Heart right ventricle (tissue), 16 donors: ENCODE data around the gene KCNC1. TPM values are rescaled to one million over a fixed set of nuclear protein-coding genes. Genes with fewer than 3 reads are reported as not detected.

ENCODE experiments used
- ATAC-seq, 8 donors: fragments of 200-7000 bp; cut with Tn5 transposase; one replicate each; pipeline ENCODE4 v1.9.1; 2020; ENCODE audit warnings: mild to moderate bottlenecking in 8 of 8, moderate library complexity in 8 of 8, moderate number of reproducible peaks in 1 of 8
- DNase-seq, 2 donors: peaks; one replicate each; pipeline ENCODE4 v3.0.0-alpha.2; 2020
- H3K27ac ChIP-seq, 10 donors: fragments of 200-600 bp; sonication (generic) in 2 of 10; one replicate each; pipeline versions ENCODE4 v1.5.0 to v1.8.0; 2020 to 2022; ENCODE audit warnings: mild to moderate bottlenecking in 3 of 10
- H3K27me3 ChIP-seq, 7 donors: fragments of 200-600 bp; one replicate each; pipeline ENCODE4 v1.8.0; 2021 to 2022; ENCODE audit warnings: mild to moderate bottlenecking in 2 of 7
- H3K36me3 ChIP-seq, 9 donors: fragments of 200-600 bp; sonication (generic) in 1 of 9; one replicate each; pipeline versions ENCODE4 v1.5.0 to v1.8.0; 2020 to 2022; ENCODE audit warnings: mild to moderate bottlenecking in 2 of 9
- H3K4me1 ChIP-seq, 9 donors: fragments of 200-600 bp; sonication (generic) in 1 of 9; one replicate each; pipeline versions ENCODE4 v1.5.0 to v1.8.0; 2020 to 2022; ENCODE audit warnings: mild to moderate bottlenecking in 4 of 9
- H3K4me3 ChIP-seq, 10 donors: fragments of 200-600 bp; sonication (generic) in 2 of 10; one replicate each; pipeline versions ENCODE4 v1.5.0 to v1.8.0; 2020 to 2022; ENCODE audit warnings: mild to moderate bottlenecking in 7 of 10, moderate library complexity in 2 of 10
- H3K9me3 ChIP-seq, 11 donors: fragments of 200-600 bp in 10 of 11; sonication (generic) in 2 of 11; one replicate each; pipeline versions ENCODE4 v1.5.0 to v1.8.0; 2013 to 2022; ENCODE audit warnings: mild to moderate bottlenecking in 2 of 11, control low read depth in 1 of 11, moderate library complexity in 1 of 11
- CTCF ChIP-seq, 9 donors: fragments of 200-600 bp; sonication (generic) in 2 of 9; IDR thresholded peaks; one replicate each; pipeline versions ENCODE4 v1.5.0 to v1.8.0; 2021 to 2022; ENCODE audit warnings: antibody characterized with exemption in 9 of 9, mild to moderate bottlenecking in 5 of 9, moderate library complexity in 1 of 9
- WGBS, 2 donors: extraction: QIAGEN DNeasy Blood & Tissue Kit; methylation state at CpG; one replicate each; pipeline ENCODE4 v1.1.7; 2013; ENCODE audit warnings: inconsistent platforms in 1 of 2; 5-methylcytosine and 5-hydroxymethylcytosine counted together
- intact Hi-C, 10 donors: fragments of 100-400 bp; cut with DNase I; formaldehyde crosslinking; loops; one replicate each; pipeline versions ENCODE4 v1.11.1 to v1.14.2; 2022
- polyA plus RNA-seq, 2 donors: library from polyadenylated mRNA; stranded (reverse); fragments of 200-250 nt; gene quantifications; one replicate each; pipeline ENCODE4 v1.2.3, GENCODE V29; 2013
- total RNA-seq, 10 donors: library from RNA; stranded (reverse); fragmentation: NEBNext Ultra II Directional in 3 of 10; extraction: Animal tissue kit (Norgen Biotek cat#: 25700) in 3 of 10; gene quantifications; one replicate each; pipeline versions ENCODE4 v1.2.1 to v1.2.4, GENCODE V29; 2021 to 2023
- donor health status: Arrhythmogenic right ventricular cardiomyopathy.
- donor health status: ischemic (EF 13 %, LVEDD 7.1; RV severe dilation, severe dysfunction).
- donor health status: healthy with polysubstance abuse.
- donor health status: DM: no; HTN: yes; CAD: no.
- donor health status: DM: no; HTN: no; CAD: no.
- donor health status: ischemic (EF 25% LVEDD 6.9; RV normal size, moderate dysfunction).
- donor health status: ischemic (EF 25% LVEDD 5.7; RV mildly dilated, moderate dysfunction).
- donor health status: healthy.
- donor health status: DM: yes; HTN: yes; CAD: no.
- donor health status: Ischemic cardiomyopathy.
- donor health status: ischemic (EF 35%, LVEDD 5.7; RV mildly dilated, moderate dysfunction).
- donor health status: nonischemic (EF 11% LVEDD 7.7; RV severe dilation, severe dysfunction).
- donor health status: DM: yes; HTN: yes; CAD: no.
- donor health status: PGD.
- donor health status: ischemic (EF 29% LVEDD 5.4; RV normal size, mild dysfunction).
- donor health status: nonischemic (EF 23%, LVEDD 6.1; RV moderate dilation, normal function).

KCNC1 gene
- total and polyA plus RNA-seq, 12 donors: 0.04 to 0.09 (median 0.06) TPM; not detected in 8

GRCh38 chr11:17721242-17721999 lies 13.2 kb upstream of the KCNC1 start:
- ATAC-seq: peak in 1 of 8 donors; percentile 37
- H3K27me3 ChIP-seq: peaks cover 25 to 90% (median 84%) of the 10 kb centered on the region in 7 donors
- H3K36me3 ChIP-seq: no peaks in the 10 kb centered on the region
- peaks cover 0 to 32% (median 18%) of the 10 kb centered on the region in 9 donors for H3K4me1 ChIP-seq
- no peak overlapping the region for H3K4me3 ChIP-seq
- H3K9me3 ChIP-seq: no peaks in the 10 kb centered on the region
- WGBS, 2 donors: 6 to 7% methylated on average over 56 of the region's 56 CpGs
- no peak overlapping the region for H3K27ac ChIP-seq
- intact Hi-C loops: loop anchor here in 5 of 10 donors (2.0 to 10.0 kb wide), 4 partner anchors 117 to 127 kb away; no protein-coding TSS in a partner anchor
- no peak for TF ChIP-seq CTCF (IDR thresholded peaks at IDR 0.05)
- DNase-seq: no peak

GRCh38 chr11:17722000-17722643 lies 12.5 kb upstream of the KCNC1 start:
- TF ChIP-seq CTCF (IDR thresholded peaks at IDR 0.05): peak in 7 of 9 donors; percentile 5 to 40 (median 36)
- WGBS, 2 donors: 11 to 12% methylated on average over 25 of the region's 25 CpGs
- Histone ChIP-seq H3K9me3 (no peaks in the 10 kb centered on the region), H3K27ac (no peak overlapping the region), H3K4me3 (no peak overlapping the region), H3K27me3 (peaks cover 25 to 85% (median 81%) of the 10 kb centered on the region in 7 donors), H3K4me1 (peaks cover 0 to 32% (median 18%) of the 10 kb centered on the region in 9 donors), H3K36me3 (no peaks in the 10 kb centered on the region)
- no peak for ATAC-seq
- DNase-seq: no peak
- intact Hi-C loops: loop anchor here in 6 of 10 donors (2.0 to 10.0 kb wide), 5 partner anchors 117 to 127 kb away; no protein-coding TSS in a partner anchor

- Histone ChIP-seq H3K36me3 (no peaks in the 10 kb centered on the region), H3K27me3 (peaks cover 24 to 74% (median 63%) of the 10 kb centered on the region in 7 donors), H3K27ac (no peak overlapping the region), H3K9me3 (no peaks in the 10 kb centered on the region), H3K4me3 (no peak overlapping the region), H3K4me1 (peaks cover 0 to 28% (median 16%) of the 10 kb centered on the region in 9 donors)
- intact Hi-C loops: loop anchor here in 4 of 10 donors (5.0 to 10.0 kb wide), 3 partner anchors 119 to 129 kb away; no protein-coding TSS in a partner anchor
- DNase-seq (no peak), ATAC-seq (no peak)
- no peak for TF ChIP-seq CTCF (IDR thresholded peaks at IDR 0.05)
- WGBS, 2 donors: 72 to 75% methylated on average over 10 of the region's 10 CpGs
Measured at GRCh38 chr11:17724020-17724908, 10.3 kb upstream of the KCNC1 start.
